A549 treated with GW870086 at 1 μM for 4 hours (cell line): ENCODE results near the gene PACS1. TPM values are rescaled to one million over a fixed set of nuclear protein-coding genes. Genes with fewer than 3 reads are reported as not detected.

Experiments used
- total RNA-seq: library from RNA; stranded (reverse); fragments of 200-300 nt; extraction: Qiagen RNA extraction; gene quantifications from 5 replicates; pipeline ENCODE4 v1.2.3, GENCODE V29; 2022; ENCODE audit warnings: low read depth

PACS1 gene
- 55.6 to 82.5 TPM (median 76.9 TPM) in 5 replicates for total RNA-seq

DNA sequence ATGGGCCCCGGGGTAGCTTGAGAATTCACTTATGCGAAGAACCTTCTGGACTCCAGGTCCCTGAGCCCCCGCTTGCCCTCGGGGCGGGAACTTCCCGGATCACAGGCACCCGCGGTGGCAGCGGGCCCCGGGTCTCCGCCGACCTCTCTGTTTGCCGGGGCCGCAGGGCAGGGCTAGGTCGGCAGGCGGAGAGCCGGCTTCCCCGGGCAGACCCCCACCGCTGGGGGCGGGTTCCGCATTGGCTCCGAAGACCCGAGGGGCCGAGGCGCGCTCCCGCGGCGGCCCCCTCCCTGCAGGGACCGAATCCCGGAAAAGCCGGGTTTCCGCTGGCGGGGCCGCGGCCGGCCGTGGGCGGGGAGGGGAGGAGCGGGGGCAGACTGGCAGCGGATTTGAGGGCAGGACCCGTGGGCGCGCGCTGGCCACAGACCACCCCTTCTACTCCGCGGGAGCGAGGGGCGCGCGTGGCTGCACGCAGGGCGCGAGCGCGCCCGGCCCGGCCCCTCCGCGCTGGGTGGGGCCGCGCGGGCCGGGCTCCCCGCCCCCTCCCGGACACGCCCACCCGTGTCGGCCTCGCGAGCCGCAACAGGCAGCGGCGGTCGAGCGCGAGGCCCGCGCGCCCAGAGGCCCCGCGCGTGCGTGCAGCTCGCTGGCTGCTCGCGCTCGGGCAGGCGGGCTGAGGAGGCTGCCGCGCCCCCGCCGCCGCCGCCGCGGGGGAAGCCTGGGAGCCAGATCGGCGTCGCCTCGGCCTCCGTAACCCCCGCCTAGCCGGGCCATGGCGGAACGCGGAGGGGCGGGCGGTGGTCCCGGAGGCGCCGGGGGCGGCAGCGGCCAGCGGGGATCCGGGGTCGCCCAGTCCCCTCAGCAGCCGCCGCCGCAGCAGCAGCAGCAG lies at the start of gene PACS1:
Gene PACS1 (plus strand): TSS at position 558 of the 889 bp plus-strand sequence. CDS start 215 bp downstream, at position 773.

DNA sequence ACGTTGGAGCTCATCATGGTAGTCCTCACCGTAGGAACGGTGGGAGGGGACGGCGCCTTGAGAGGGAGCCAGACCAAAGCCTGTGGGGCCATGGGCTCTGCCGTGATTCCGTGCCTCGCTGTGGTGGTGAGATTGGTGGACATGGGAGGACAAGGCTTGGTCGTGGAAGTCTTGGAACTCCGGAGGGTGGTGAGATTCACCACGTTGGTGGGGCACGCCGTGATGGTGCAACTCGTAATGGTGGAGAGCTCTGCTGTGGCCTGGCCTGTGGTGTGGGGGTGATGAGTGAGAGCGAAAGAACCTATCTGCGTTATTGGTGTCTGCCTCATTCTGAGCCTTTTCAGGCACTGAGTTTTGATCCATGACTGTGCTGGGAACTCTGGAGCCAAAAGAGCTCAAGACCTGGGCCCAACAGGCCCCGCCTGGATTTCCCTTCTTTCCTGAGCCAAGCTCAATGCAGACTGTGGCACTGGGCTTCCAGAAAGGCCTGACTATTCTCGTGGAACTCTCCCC lies 44.0 kb upstream of the PACS1 start, which contains the start of gene CATSPER1:
Gene CATSPER1 (minus strand): TSS at position 463 of the 513 bp plus-strand sequence. CDS start 100 bp downstream, at position 363.

DNA sequence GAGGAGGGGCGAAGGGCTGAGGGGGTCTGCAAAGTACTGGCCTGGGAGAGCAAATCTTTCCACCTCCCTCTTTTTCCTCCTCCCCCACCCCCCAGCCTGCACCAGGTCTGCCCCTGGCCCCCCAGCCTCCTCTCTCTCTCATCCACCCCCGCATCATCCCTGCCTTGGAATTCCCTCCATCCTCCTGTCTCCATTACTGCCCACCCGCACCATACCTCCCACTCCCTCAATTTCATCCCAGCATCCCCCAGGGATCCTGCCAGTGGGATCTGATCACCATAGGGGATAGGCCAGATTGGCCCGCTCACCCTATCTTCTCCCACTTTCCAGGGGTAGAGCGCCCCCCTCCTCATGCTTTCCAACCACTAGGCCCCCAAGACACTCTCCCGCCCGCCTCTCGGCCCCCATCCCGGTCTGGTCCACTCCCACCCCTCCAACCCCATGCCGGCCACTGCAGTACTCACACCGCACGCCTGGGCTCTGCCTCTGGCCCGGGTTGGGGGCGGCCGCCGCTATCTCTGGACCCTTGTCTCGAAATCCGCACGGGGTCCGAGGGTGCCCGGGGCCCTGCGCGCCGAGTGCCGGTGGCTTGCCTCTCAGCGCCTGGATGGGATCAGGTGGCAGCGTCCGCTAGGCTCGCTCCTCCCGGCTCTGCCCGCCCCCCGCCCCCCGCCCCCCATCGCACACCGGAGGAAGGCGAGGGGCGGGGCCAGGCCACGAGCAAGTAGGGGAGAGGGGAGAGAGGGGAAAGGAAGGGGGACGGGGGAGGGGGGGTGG lies 21.3 kb upstream of the PACS1 start, which contains the start of gene GAL3ST3:
Gene GAL3ST3 (minus strand): TSS at position 615 of the 777 bp plus-strand sequence. CDS start 3,746 bp downstream, outside the sequence.

DNA sequence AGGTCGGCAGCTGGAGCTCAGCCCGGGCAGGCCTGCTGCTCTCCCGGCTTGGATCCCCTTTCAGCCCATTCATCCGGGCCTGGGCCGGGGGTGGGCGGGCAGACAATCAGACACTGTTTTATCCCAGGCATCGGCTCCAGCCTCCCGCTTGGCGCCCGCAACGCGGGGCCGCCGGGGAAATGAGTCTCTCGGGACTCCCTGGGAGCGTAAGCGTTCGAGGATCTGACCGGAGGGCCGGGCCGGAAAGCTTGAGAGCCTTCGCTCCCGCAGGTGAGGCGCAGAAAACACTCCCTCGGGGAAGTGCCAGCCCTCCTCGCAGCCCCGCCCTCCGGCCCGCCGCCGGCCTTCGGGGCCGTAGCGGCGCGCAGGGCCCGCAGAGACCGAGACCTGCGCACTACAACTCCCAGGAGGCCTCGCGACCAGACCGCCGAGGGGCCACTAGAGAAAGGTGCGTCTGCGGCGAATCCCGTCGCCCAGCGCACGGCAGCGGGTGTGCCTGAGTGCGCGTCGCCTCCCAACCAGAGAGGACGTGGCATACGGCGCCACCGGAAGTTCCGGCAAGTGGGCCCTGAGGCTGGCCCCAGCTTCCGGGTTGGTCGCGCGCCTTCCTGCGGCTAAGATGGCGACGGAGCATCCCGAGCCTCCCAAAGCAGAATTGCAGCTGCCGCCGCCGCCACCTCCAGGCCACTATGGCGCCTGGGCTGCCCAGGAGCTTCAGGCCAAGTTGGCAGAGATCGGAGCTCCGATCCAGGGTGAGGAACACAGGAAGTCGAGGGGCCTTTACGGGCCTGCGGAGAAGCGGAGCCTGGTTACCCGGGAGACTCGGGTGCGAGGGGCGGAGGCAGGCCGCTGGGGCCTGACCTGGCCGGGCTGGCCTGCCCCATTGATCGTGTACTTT lies 18.1 kb upstream of the PACS1 start, which contains the start of gene SF3B2:
Gene SF3B2 (plus strand): TSS at position 599 of the 898 bp plus-strand sequence. CDS start 21 bp downstream, at position 620.

DNA sequence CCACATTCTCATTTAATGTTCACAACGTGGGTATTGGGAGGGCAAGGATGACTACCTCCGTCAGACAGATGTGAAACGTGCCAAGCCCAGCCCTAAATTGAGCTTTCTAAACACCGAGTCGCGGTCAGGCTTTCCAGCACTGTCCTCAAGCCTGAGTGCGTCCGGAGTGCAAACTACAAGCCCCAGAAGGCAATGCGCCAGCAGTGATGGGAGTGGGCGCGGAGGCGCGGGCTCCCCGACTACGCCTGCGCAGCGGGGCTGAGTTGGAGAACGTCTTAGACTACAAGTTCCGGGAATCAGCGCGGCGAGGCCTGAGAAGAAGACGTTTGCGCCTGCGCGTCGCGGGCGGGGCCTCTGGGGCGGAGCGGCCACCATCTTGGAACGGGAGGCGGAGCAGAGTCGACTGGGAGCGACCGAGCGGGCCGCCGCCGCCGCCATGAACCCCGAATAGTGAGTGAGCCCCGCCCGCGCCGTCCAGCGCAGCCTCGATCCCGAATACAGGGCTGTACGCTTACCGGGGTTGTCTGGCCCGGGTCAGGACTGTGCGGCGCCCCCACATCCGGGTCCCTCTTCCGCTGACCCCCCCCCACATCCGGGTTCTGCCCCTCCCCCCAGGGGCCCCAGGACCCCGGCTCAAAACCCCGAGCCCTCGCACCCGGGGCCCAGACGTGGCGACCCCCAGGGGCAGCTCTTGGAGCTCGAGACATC lies 198.3 kb downstream of the PACS1 start, which contains the start of gene RAB1B:
Gene RAB1B (plus strand): TSS at position 396 of the 708 bp plus-strand sequence. CDS start 41 bp downstream, at position 437.

DNA sequence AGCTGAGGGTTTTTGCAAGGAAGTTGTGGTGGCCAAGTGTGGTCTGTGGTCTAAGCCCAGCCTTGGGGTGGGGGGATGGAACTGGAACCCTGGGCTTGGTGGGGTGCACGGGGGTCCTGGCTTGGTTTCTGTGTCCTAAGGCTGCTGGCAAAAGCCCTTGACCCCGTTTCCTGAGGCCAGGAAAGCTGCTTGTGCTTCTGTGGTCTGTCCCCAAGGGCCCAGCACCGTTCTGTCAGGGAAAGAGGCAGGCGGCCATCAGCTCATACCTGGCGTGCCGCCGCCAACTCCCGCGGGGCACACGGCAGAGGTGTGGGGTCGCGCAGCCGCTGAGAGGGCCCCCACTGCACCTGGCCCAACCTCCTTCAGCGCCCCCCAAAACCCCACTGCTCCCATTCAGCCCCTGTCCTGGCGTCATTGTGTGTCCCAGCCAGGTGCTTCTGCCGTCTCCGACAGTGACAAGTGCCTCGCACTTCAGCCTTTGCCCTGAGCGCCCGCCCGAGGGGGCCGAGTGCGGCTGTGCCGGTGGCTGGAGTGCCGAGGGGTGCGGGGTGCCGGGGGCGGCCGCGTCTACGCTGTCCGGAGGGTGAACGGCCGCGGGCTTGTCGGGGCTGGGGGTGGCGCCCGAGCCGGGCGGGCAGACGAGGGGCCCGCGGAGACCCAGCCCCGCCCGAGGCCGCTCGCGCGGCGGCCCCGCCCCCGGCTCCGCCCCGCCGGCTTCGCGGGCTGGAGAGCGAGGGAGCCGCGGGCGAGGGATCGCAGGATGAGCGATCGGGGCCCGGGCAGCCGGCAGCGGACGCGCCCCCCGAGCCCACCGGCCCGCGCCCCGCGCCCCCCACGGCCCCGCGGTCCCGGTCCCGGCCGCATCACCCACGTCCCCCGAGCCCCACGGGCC lies 207.6 kb downstream of the PACS1 start, which contains the start of gene CNIH2:
Gene CNIH2 (plus strand): TSS at position 705 of the 892 bp plus-strand sequence. CDS start 282 bp downstream, outside the sequence.

DNA sequence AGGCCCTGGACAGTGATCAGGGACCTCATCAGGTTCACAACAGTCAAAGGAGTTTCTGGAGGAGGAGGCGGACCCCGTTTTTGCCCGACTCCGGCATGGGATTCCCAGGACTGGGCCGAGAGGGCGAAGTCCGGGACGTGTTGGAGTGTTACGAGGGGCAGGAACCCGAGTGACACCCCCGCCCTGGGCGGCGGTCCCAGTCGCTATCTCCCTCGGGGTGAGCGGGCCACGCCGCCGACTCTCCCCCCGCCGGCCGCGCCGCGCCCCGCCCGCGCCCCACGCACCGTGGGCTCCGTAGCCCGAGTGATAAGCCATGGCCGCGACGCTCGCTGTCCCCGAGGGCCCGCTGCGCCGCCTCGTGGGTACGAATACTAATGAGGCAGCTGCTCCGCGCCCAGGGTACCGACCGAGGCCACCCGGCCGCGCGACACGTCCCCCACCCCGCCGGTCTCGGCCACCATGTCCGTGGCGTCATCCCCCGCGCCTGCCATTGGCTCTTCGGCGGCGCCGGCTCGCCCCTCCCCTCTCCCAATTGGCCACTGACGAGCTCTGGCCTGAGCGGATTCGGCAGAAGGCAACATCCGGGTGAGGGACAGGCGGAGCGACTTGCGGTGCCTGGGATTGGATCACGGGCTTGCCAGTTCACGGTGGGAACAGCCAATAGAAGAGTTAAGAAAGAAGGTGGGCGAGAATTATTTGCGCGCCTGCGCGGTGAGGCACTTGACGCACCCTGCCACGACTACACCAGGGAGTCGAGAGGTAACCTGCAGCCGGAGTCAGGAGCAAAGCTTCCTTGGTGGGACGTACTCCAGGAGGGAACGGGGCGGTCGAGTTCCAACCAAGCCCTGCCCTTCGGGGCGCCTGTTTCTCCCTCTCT lies 218.8 kb downstream of the PACS1 start, which contains the start of gene YIF1A:
Gene YIF1A (minus strand): TSS at position 473 of the 877 bp plus-strand sequence. CDS start 158 bp downstream, at position 315.

DNA sequence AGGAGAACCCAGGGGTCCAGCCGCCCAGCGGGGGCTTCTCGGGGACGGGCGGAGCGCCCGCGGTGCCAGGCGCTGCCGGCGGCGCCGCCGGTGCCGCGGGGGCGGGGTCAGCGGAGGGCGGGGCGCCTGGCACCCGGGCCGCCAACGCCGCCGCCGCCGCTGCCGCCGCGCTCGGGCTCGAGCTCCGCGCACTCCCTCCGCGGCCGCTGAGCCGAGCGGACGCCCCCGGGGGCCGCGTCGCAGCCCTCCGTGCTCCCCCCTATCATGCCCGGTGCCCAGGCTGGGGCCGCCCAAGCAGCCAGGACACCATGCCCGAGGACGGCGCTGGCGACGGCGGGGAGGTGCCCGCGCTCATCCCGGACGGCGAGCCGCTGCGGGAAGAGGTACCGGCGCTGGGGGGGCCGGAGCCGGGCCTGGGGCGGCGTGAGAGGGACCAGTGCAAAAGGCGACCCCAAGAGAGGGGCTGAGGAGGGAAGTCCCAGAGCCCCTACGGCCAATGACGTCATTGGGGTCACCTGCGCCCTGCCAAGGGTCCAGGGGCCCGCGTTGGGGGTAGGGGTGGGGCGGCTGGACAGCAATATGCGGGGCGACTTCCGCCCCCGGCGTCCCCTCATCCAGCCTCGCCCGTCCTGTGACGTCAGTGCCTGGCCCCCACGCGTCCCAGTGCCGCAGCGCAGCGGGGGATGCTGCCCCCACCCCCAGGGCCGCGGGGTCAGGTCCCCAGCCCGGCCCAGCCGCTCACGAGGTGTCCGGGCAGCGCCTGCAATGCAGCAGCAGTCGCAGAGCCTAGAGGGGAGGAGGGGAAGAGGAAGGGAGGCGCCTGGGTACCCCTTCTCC lies 221.9 kb downstream of the PACS1 start, which contains the start of gene TMEM151A:
Gene TMEM151A (plus strand): TSS at position 189 of the 837 bp plus-strand sequence. CDS start 120 bp downstream, at position 309.

Other genes with a start within 250 kb of the PACS1 start
- gene SNX32, start 236.3 kb upstream of the PACS1 start, total RNA-seq: 0.05 to 0.08 TPM (median 0.07 TPM) in 3 of 5 replicates, not detected in the others
- 1,820 to 2,323 TPM (median 2,200 TPM) in 5 replicates for gene CFL1, start 212.1 kb upstream of the PACS1 start, total RNA-seq
- gene MUS81, start 209.8 kb upstream of the PACS1 start, total RNA-seq: 20.1 to 33.6 TPM (median 29.6 TPM) in 5 replicates
- 0.64 to 1.2 TPM (median 1.1 TPM) in 5 replicates for gene EFEMP2, start 197.5 kb upstream of the PACS1 start, total RNA-seq
- 0.09 to 0.10 TPM in 2 of 5 replicates, not detected in the others for gene CTSW, start 190.4 kb upstream of the PACS1 start, total RNA-seq
- 73.7 to 85.9 TPM (median 84.2 TPM) in 5 replicates for gene FIBP, start 181.8 kb upstream of the PACS1 start, total RNA-seq
- 30.0 to 43.4 TPM (median 41.9 TPM) in 5 replicates for gene CCDC85B, start 179.6 kb upstream of the PACS1 start, total RNA-seq
- 125 to 190 TPM (median 143 TPM) in 5 replicates for gene FOSL1, start 169.9 kb upstream of the PACS1 start, total RNA-seq
- gene C11orf68, start 151.2 kb upstream of the PACS1 start, total RNA-seq: 32.7 to 44.7 TPM (median 43.0 TPM) in 5 replicates
- 183 to 254 TPM (median 197 TPM) in 5 replicates for gene DRAP1, start 150.8 kb upstream of the PACS1 start, total RNA-seq
- not detected in 5 replicates for gene TSGA10IP, start 124.8 kb upstream of the PACS1 start, total RNA-seq
- gene SART1, start 108.5 kb upstream of the PACS1 start, total RNA-seq: 47.0 to 61.7 TPM (median 60.4 TPM) in 5 replicates
- 37.7 to 47.7 TPM (median 40.1 TPM) in 5 replicates for gene EIF1AD, start 68.1 kb upstream of the PACS1 start, total RNA-seq
- gene BANF1, start 67.8 kb upstream of the PACS1 start, total RNA-seq: 358 to 512 TPM (median 465 TPM) in 5 replicates
- gene CST6, start 58.3 kb upstream of the PACS1 start, total RNA-seq: not detected in 5 replicates
- gene CATSPER1, start 43.8 kb upstream of the PACS1 start, total RNA-seq: 0.89 to 1.8 TPM (median 1.5 TPM) in 5 replicates
- not detected in 5 replicates for gene GAL3ST3, start 21.1 kb upstream of the PACS1 start, total RNA-seq
- gene SF3B2, start 17.9 kb upstream of the PACS1 start, total RNA-seq: 167 to 176 TPM (median 170 TPM) in 5 replicates
- 39.5 to 45.3 TPM (median 41.9 TPM) in 5 replicates for gene KLC2, start 187.4 kb downstream of the PACS1 start, total RNA-seq
- 120 to 147 TPM (median 144 TPM) in 5 replicates for gene RAB1B, start 198.4 kb downstream of the PACS1 start, total RNA-seq
- gene CNIH2, start 207.9 kb downstream of the PACS1 start, total RNA-seq: 1.7 to 2.4 TPM (median 2.4 TPM) in 5 replicates
- gene YIF1A, start 218.9 kb downstream of the PACS1 start, total RNA-seq: 96.1 to 128 TPM (median 120 TPM) in 5 replicates
- 2.2 to 4.0 TPM (median 3.7 TPM) in 5 replicates for gene TMEM151A, start 221.6 kb downstream of the PACS1 start, total RNA-seq
- gene CD248, start 246.8 kb downstream of the PACS1 start, total RNA-seq: not detected in 5 replicates